A673 (cell line): Measurements from ENCODE around the gene PFDN2. TPM values are rescaled to one million over a fixed set of nuclear protein-coding genes. Genes with fewer than 3 reads are reported as not detected.

Experiments
- BruUV-seq: library from RNA; stranded (reverse); fragments of 400-500 nt; replicated peaks from 2 replicates; lab custom pipeline; 2021; lab: Mats Ljungman, UMichigan
- CTCF ChIA-PET: fragments of 300-600 bp; sonication (Branson Sonifier 250); formaldehyde crosslinking; loops from one replicate; lab custom pipeline; 2022; ENCODE audit warnings: antibody characterized with exemption; lab: Charles Lee
- POLR2A ChIA-PET: fragments of 300-600 bp; sonication (Branson Sonifier 250); formaldehyde crosslinking; loops from one replicate; lab custom pipeline; 2022; ENCODE audit warnings: antibody characterized with exemption; ENCODE audit not compliant: low non-redundant PET; lab: Charles Lee
- DNase-seq: peaks from one replicate; pipeline ENCODE4 v3.0.0-alpha.2; 2015; ENCODE audit warnings: low spot score
- H3K27ac ChIP-seq: fragments of 200-600 bp; sonication (generic); 2 replicates; pipeline ENCODE4 v1.5.1; 2016; ENCODE audit warnings: mixed run types, low read depth, mild to moderate bottlenecking, mixed read lengths, antibody characterized with exemption, low read length; ENCODE audit not compliant: poor library complexity, severe bottlenecking
- H3K27me3 ChIP-seq: fragments of 200-600 bp; sonication (generic); replicated peaks from 2 replicates; pipeline ENCODE4 v1.6.1; 2017; ENCODE audit warnings: mixed run types, low read depth, mild to moderate bottlenecking, mixed read lengths, antibody characterized with exemption, low read length; ENCODE audit not compliant: insufficient read depth, poor library complexity
- H3K36me3 ChIP-seq: fragments of 200-600 bp; sonication (generic); 2 replicates; pipeline ENCODE4 v1.6.1; 2016; ENCODE audit warnings: mixed run types, mild to moderate bottlenecking, mixed read lengths, antibody characterized with exemption, low read length; ENCODE audit not compliant: insufficient read depth, poor library complexity, severe bottlenecking
- H3K4me1 ChIP-seq: fragments of 200-600 bp; sonication (generic); 2 replicates; pipeline ENCODE4 v1.6.1; 2017; ENCODE audit warnings: mixed run types, mild to moderate bottlenecking, mixed read lengths, antibody characterized with exemption, low read length; ENCODE audit not compliant: insufficient read depth, poor library complexity, severe bottlenecking
- H3K4me3 ChIP-seq: fragments of 200-600 bp; sonication (generic); 2 replicates; pipeline ENCODE4 v1.5.1; 2016; ENCODE audit warnings: low read depth, mixed run types, mild to moderate bottlenecking, mixed read lengths, low read length; ENCODE audit not compliant: poor library complexity, severe bottlenecking
- H3K9me3 ChIP-seq: fragments of 200-600 bp; sonication (generic); 2 replicates; pipeline ENCODE4 v1.6.1; 2016; ENCODE audit warnings: mixed run types, low read depth, mild to moderate bottlenecking, mixed read lengths, antibody characterized with exemption, low read length; ENCODE audit not compliant: poor library complexity, severe bottlenecking
- EZH2 ChIP-seq: fragments of 200-600 bp; sonication (generic); IDR thresholded peaks from 2 replicates; pipeline ENCODE4 v1.6.1; 2017; ENCODE audit warnings: borderline replicate concordance, low read depth, mild to moderate bottlenecking, mixed read lengths, antibody characterized with exemption, low read length; ENCODE audit not compliant: poor library complexity, severe bottlenecking
- intact Hi-C: fragments of 100-400 bp; cut with micrococcal nuclease; formaldehyde crosslinking; loops from one replicate; pipeline ENCODE4 v1.10.0; 2022; ENCODE audit not compliant: unreplicated experiment
- total RNA-seq: library from RNA; stranded (reverse); gene quantifications from 2 replicates; pipeline ENCODE4 v1.2.3, GENCODE V29; 2021
- TF ChIP-seq, protein P1 (sequence below): fragments of 300-800, 200-600 bp; sonication (generic); conservative IDR thresholded peaks from 2 replicates; pipeline ENCODE4 v1.5.1; 2017; ENCODE audit warnings: low read depth, mild to moderate bottlenecking, antibody characterized with exemption, low read length, moderate library complexity, mixed read lengths

Gene PFDN2
- total RNA-seq, 1 experiment from 2014 or later, result 131 TPM

- intact Hi-C loops, result loop anchor here (2.0 kb wide), 2 partner anchors 20 to 88 kb away; partner anchors contain the start of genes UFC1 and USF1
- no peaks in the 10 kb centered on the region for H3K9me3 ChIP-seq
- POLR2A ChIA-PET, result interaction anchor here (0.5 to 0.6 kb wide), 2 partner anchors 39 to 111 kb away, joined by 4 to 5 read pairs; partner anchors contain the start of gene F11R
These were observed 14.8 kb upstream of the PFDN2 start, which contains the start of gene DEDD for GRCh38 chr1:161132410-161133219. TSS of gene DEDD (minus strand) at chr1:161132667. CDS start at chr1:161124462, 8,205 bp downstream.

DNA sequence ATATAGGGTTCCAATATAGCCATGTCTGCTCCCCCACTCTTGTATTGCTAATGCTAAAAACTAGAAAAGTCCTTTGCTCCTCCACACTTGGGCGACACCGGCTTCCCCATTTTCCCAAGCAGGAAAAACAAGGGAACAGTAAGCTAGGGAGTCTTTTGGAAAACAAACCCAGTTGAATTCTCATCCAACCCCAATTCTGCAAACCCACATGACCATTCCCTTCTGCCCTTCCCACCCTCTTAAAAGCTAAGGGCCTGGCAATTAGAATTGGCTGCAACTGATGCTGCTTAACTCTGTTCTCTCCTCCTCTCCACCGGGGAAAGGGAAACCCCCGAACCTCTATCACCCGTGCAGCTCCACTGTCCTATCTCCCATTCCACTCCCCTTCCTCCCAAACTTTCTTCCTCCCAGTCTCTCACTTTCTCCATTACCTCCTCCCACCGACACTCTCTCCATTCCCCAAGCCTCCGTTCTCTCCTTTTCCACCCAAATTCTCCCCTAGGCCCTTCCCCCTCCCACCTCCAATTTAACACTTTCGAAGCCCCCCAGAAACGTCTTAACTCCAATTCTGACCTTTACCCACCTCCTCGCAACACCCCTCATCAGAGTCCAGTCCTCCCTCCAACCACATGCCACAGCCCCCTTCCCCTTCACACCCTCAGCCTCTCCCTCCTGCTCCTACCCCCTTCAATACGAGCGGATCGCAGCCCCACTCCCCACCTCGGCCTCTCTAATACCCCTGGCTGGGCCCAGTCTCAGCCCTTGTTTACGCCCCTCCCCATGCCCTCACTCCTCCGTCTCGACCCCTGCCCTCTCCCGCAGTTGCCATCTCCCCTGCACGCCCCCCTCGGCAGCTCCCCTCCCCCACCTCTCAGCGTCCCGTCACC is 13.9 kb upstream of the PFDN2 start:
- intact Hi-C loops, result loop anchor here (2.0 kb wide), 2 partner anchors 21 to 87 kb away; partner anchors contain the start of genes UFC1 and USF1
- ChIA-PET CTCF (interaction anchor here (0.5 to 1.1 kb wide), 2 partner anchors 16 to 32 kb away, joined by 3 read pairs; no protein-coding TSS in a partner anchor), POLR2A (interaction anchor here (0.5 to 0.7 kb wide), 2 partner anchors 34 to 38 kb away, joined by 5 to 8 read pairs; partner anchors contain the start of gene PPOX)
- Histone ChIP-seq H3K4me3 (peak overlapping the region; percentile 98), H3K27ac (peak overlapping the region; percentile 97), H3K27me3 (no peaks in the 10 kb centered on the region), H3K4me1 (peaks cover 15% of the 10 kb centered on the region), H3K36me3 (peaks cover 37% of the 10 kb centered on the region), H3K9me3 (no peaks in the 10 kb centered on the region)
- TF ChIP-seq EZH2, result no peak
- TF ChIP-seq, protein P1, sequence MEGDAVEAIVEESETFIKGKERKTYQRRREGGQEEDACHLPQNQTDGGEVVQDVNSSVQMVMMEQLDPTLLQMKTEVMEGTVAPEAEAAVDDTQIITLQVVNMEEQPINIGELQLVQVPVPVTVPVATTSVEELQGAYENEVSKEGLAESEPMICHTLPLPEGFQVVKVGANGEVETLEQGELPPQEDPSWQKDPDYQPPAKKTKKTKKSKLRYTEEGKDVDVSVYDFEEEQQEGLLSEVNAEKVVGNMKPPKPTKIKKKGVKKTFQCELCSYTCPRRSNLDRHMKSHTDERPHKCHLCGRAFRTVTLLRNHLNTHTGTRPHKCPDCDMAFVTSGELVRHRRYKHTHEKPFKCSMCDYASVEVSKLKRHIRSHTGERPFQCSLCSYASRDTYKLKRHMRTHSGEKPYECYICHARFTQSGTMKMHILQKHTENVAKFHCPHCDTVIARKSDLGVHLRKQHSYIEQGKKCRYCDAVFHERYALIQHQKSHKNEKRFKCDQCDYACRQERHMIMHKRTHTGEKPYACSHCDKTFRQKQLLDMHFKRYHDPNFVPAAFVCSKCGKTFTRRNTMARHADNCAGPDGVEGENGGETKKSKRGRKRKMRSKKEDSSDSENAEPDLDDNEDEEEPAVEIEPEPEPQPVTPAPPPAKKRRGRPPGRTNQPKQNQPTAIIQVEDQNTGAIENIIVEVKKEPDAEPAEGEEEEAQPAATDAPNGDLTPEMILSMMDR, result no peak
- DNase-seq, result peak; percentile 15
- no TSS peak for BruUV-seq

More at GRCh38 chr1:161132410-161133219, 14.8 kb upstream of the PFDN2 start, which contains the start of gene DEDD:
- peaks cover 28% of the 10 kb centered on the region for H3K36me3 ChIP-seq
- CTCF ChIA-PET, result interaction anchor here (0.5 to 1.1 kb wide), 2 partner anchors 15 to 33 kb away, joined by 3 read pairs; no protein-coding TSS in a partner anchor
- peak; percentile 99 for DNase-seq
- peak within 1 kb of the TSS; percentile 98 for H3K4me3 ChIP-seq
- peak within 1 kb of the TSS; percentile 97 for H3K27ac ChIP-seq
- BruUV-seq, result no TSS peak
- TF ChIP-seq EZH2, result no peak
- TF ChIP-seq, protein P1, result peak; percentile 42; the same call in 1 of the 2 replicates
- peaks cover 15% of the 10 kb centered on the region for H3K4me1 ChIP-seq
- H3K27me3 ChIP-seq, result no peaks in the 10 kb centered on the region

- peaks cover 45% of the 10 kb centered on the region for H3K36me3 ChIP-seq
- H3K9me3 ChIP-seq, result no peaks in the 10 kb centered on the region
- CTCF ChIA-PET, result no interaction called here
- no peak overlapping the region for H3K27ac ChIP-seq
- H3K27me3 ChIP-seq, result no peaks in the 10 kb centered on the region
- intact Hi-C loops, result no loop called here
- POLR2A ChIA-PET, result no interaction called here
- BruUV-seq, result no TSS peak
- H3K4me1 ChIP-seq, result peaks cover 15% of the 10 kb centered on the region
- TF ChIP-seq EZH2, result no peak
- TF ChIP-seq, protein P1, result no peak
- DNase-seq, result no peak
- no peak overlapping the region for H3K4me3 ChIP-seq
These were observed 12.4 kb upstream of the PFDN2 start for GRCh38 chr1:161130266-161130665.
